Loucy (cell line): ENCODE measurements around the gene PVALEF.

Experiments used
- H2AFZ ChIP-seq: fragments of 200-600 bp; sonication (generic); 2 replicates; pipeline ENCODE4 v1.6.0; 2016; ENCODE audit warnings: antibody characterized with exemption, mild to moderate bottlenecking, low read length, moderate library complexity
- H3F3A ChIP-seq: fragments of 200-600 bp; 2 replicates; pipeline ENCODE4 v1.6.0; 2016; ENCODE audit warnings: antibody characterized with exemption, low read depth, mild to moderate bottlenecking
- H3K27me3 ChIP-seq: fragments of 200-600 bp; sonication (generic); 2 replicates; pipeline ENCODE4 v1.6.1; 2014; ENCODE audit warnings: low read length, mild to moderate bottlenecking; ENCODE audit not compliant: insufficient read depth, poor library complexity, severe bottlenecking
- H3K36me3 ChIP-seq: fragments of 200-600 bp; sonication (generic); 2 replicates; pipeline ENCODE4 v1.6.1; 2016; ENCODE audit warnings: low read length; ENCODE audit not compliant: insufficient read depth
- H3K4me1 ChIP-seq: fragments of 200-600 bp; sonication (generic); 2 replicates; pipeline ENCODE4 v1.5.1; 2014; ENCODE audit warnings: low read length, mild to moderate bottlenecking; ENCODE audit not compliant: insufficient read depth, poor library complexity, severe bottlenecking
- H3K4me2 ChIP-seq: fragments of 200-600 bp; sonication (generic); 2 replicates; pipeline ENCODE4 v1.6.0; 2014; ENCODE audit warnings: antibody characterized with exemption, low read length, low read depth, mild to moderate bottlenecking; ENCODE audit not compliant: poor library complexity, severe bottlenecking
- H3K4me3 ChIP-seq: fragments of 200-600 bp; sonication (generic); 2 replicates; pipeline ENCODE4 v1.5.1; 2014; ENCODE audit warnings: low read length, mild to moderate bottlenecking, mixed read lengths; ENCODE audit not compliant: poor library complexity, severe bottlenecking
- H3K79me2 ChIP-seq: fragments of 200-600 bp; sonication (generic); 2 replicates; pipeline ENCODE4 v1.6.1; 2014; ENCODE audit warnings: low read length; ENCODE audit not compliant: insufficient read depth
- H3K9ac ChIP-seq: fragments of 200-600 bp; sonication (generic); 2 replicates; pipeline ENCODE4 v1.6.0; 2014; ENCODE audit warnings: mild to moderate bottlenecking, low read depth, low read length, moderate library complexity; ENCODE audit not compliant: poor library complexity, severe bottlenecking
- H3K9me2 ChIP-seq: fragments of 200-600 bp; sonication (generic); replicated peaks from 2 replicates; pipeline ENCODE4 v1.6.1; 2016; ENCODE audit warnings: low read depth, low read length, mixed read lengths
- H3K9me3 ChIP-seq: fragments of 200-600 bp; sonication (generic); 2 replicates; pipeline ENCODE4 v1.6.1; 2014; ENCODE audit warnings: mild to moderate bottlenecking, antibody characterized with exemption, low read length, low read depth; ENCODE audit not compliant: insufficient read depth
- H4K20me1 ChIP-seq: fragments of 200-600 bp; sonication (generic); 2 replicates; pipeline ENCODE4 v1.6.0; 2014; ENCODE audit warnings: antibody characterized with exemption, low read length, mild to moderate bottlenecking; ENCODE audit not compliant: insufficient read depth, poor library complexity, severe bottlenecking
- EZH2phosphoT487 ChIP-seq: fragments of 200-600 bp; IDR thresholded peaks from 2 replicates; pipeline ENCODE4 v1.6.1; 2018; ENCODE audit warnings: antibody characterized with exemption, mild to moderate bottlenecking, moderate library complexity, borderline replicate concordance
- TF ChIP-seq, protein P1 (sequence below): fragments of 200-600 bp; sonication (generic); conservative IDR thresholded peaks from 2 replicates; pipeline ENCODE4 v1.5.1; 2014; ENCODE audit warnings: mild to moderate bottlenecking, antibody characterized with exemption, low read length

PVALEF gene

GRCh38 chr17:81207610-81208581 is 42.6 kb downstream of the PVALEF start:
- TF ChIP-seq EZH2phosphoT487 = no peak
- Histone ChIP-seq H3K9me2 (no peaks in the 10 kb centered on the region), H4K20me1 (no peaks in the 10 kb centered on the region), H3F3A (no peaks in the 10 kb centered on the region), H3K36me3 (peaks cover 28% of the 10 kb centered on the region; the same call in 1 of the 2 replicates), H2AFZ (no peak overlapping the region), H3K9me3 (no peaks in the 10 kb centered on the region), H3K9ac (no peak overlapping the region), H3K27me3 (no peaks in the 10 kb centered on the region), H3K4me1 (no peaks in the 10 kb centered on the region), H3K4me3 (no peak overlapping the region), H3K4me2 (no peak overlapping the region), H3K79me2 (peaks cover 5% of the 10 kb centered on the region; the same call in 1 of the 2 replicates)

DNA sequence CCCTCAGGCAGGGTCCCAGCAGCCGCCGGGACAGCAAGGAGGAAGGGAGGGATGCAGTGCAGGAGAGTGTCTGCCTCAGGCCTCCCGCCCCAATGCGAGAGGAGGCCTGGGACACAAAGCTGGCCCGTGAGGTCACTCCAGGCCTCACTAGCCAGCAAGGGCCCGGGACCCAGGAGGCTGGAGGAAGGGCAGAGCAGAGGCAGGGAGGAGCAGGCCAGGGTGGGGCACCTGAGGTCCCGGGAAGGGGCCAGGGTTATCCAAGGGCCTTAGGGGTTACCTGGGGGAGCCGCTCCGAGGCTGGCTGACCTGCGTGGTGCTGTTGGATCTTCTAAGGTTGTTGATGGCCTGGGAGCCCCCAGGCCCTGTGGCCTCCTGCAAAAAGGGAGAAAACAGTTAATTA is 43.3 kb downstream of the PVALEF start:
- Histone ChIP-seq H3K9me2 (no peaks in the 10 kb centered on the region), H3K36me3 (peaks cover 21% of the 10 kb centered on the region; the same call in 1 of the 2 replicates), H4K20me1 (no peaks in the 10 kb centered on the region), H3F3A (no peaks in the 10 kb centered on the region), H2AFZ (no peak overlapping the region), H3K4me2 (no peak overlapping the region), H3K27me3 (no peaks in the 10 kb centered on the region), H3K9ac (no peak overlapping the region), H3K4me1 (no peaks in the 10 kb centered on the region), H3K9me3 (no peaks in the 10 kb centered on the region), H3K4me3 (no peak overlapping the region), H3K79me2 (peaks cover 8% of the 10 kb centered on the region; the same call in 1 of the 2 replicates)
- TF ChIP-seq, protein P1, sequence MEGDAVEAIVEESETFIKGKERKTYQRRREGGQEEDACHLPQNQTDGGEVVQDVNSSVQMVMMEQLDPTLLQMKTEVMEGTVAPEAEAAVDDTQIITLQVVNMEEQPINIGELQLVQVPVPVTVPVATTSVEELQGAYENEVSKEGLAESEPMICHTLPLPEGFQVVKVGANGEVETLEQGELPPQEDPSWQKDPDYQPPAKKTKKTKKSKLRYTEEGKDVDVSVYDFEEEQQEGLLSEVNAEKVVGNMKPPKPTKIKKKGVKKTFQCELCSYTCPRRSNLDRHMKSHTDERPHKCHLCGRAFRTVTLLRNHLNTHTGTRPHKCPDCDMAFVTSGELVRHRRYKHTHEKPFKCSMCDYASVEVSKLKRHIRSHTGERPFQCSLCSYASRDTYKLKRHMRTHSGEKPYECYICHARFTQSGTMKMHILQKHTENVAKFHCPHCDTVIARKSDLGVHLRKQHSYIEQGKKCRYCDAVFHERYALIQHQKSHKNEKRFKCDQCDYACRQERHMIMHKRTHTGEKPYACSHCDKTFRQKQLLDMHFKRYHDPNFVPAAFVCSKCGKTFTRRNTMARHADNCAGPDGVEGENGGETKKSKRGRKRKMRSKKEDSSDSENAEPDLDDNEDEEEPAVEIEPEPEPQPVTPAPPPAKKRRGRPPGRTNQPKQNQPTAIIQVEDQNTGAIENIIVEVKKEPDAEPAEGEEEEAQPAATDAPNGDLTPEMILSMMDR = no peak
- no peak for TF ChIP-seq EZH2phosphoT487

- Histone ChIP-seq H3K4me2 (no peak overlapping the region), H3K4me1 (no peaks in the 10 kb centered on the region), H3K79me2 (peaks cover 8% of the 10 kb centered on the region; the same call in 1 of the 2 replicates), H3K27me3 (no peaks in the 10 kb centered on the region), H4K20me1 (no peaks in the 10 kb centered on the region), H3K4me3 (no peak overlapping the region), H3K9me2 (no peaks in the 10 kb centered on the region), H2AFZ (no peak overlapping the region), H3K36me3 (peaks cover 21% of the 10 kb centered on the region; the same call in 1 of the 2 replicates), H3K9ac (no peak overlapping the region), H3K9me3 (no peaks in the 10 kb centered on the region), H3F3A (no peaks in the 10 kb centered on the region)
- TF ChIP-seq, protein P1 = no peak
- no peak for TF ChIP-seq EZH2phosphoT487
Measured at GRCh38 chr17:81209141-81209540, 43.8 kb downstream of the PVALEF start.
